ENCODE measurements around the gene DHRSX.
"Not testable (repeated sequence)": the region's sequence is repeated elsewhere in the genome, so short reads cannot be mapped to it uniquely, and the experiment has no call there.

The DHRSX gene

GRCh38 chrX:2423899-2424298, 76.9 kb downstream of the DHRSX start:
- DNase-seq = no peak

DNA sequence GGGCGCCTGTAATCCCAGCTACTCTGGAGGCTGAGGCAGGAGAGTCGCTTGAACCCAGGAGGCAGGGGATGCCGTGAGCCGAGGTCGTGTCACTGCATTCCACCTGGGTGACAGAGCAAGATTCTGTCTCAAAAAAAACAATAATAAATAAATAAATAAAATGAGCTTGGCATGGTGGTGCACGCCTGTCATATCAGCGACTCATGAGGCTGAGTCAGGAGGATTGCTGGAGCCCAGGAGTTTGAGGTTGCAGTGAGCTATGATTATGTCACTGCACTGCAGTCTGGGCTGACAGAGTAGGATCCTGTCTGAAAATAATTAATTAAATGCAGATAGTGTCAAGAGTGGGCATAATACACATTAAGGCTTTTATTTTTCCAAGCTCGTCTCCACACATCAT, 77.5 kb downstream of the DHRSX start:
- DNase-seq = no peak

GRCh38 chrX:2419418-2419817, 81.4 kb downstream of the DHRSX start:
- DNase-seq = not testable (repeated sequence)

GRCh38 chrX:2418000-2418399, 82.8 kb downstream of the DHRSX start:
- DNase-seq = no peak

DNA sequence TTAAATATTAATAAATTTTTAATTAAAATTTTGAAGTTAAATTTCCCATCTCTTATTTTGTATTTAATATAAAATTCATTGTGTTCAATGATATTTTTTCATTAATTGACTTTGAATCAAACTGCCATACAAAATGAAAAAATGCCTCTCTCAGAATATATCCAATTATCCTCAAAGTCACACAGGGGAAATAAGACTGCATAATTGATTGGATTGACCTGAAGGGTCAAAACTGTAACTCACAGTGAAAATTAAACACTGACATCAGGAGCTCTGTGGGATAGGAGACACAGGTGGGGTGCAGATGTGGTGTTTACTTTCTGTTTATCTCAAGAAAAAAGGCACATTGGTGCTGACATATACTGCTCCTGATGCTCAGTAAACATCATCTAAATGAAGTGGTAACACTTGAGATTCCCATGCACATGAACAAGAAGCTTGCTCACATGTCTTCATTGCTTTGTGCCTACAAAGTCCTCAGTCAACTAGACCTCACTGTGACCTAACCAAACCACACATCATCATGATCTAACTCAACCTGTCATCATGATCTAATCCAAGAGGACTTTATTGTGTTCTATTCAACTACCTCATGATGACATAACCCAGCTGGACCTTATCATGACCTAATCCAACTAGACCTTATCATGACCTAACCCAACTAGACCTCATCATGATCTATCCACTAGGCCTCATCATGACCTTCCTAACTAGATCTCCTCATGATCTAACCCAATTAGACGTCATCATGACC, 83.7 kb downstream of the DHRSX start:
- no peak for DNase-seq

- DNase-seq = no peak
These were observed 86.4 kb downstream of the DHRSX start for GRCh38 chrX:2414384-2414783.

DNA sequence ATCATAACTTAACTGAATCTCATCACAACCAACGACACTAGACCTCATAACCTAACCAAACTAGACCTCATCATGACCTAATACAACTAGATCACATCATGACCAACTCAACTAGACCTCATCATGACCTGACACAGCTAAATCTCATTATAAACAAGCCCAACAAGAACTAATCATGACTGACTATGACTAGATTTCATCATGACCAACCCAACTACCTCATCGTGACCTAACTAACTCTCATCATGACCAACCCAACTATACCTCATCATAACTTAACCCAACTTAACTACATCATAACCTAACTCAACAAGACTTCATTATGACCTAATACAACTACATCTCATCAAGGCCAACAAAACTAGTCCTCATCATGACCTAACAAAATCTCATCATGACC, 86.8 kb downstream of the DHRSX start:
- no peak for DNase-seq

DNA sequence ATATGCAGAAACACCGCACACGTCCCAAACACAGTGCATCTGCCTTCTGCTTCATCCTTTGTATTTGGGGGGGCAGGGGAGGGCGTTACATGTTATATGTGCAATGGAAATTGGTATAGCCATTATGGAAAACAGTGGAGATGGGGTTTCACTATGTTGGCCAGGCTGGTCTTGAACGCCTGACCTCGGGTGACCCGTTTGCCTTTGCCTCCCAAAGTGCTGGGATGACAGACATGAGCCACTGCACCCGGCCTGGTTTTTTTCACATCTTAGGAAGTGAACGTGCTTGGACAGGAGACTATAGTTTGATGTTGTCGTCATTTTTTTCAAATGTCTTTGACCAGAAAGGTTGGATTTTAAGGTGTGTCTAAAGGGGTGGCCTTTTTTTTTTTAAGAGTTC, 88.6 kb downstream of the DHRSX start:
- DNase-seq = no peak

DNA sequence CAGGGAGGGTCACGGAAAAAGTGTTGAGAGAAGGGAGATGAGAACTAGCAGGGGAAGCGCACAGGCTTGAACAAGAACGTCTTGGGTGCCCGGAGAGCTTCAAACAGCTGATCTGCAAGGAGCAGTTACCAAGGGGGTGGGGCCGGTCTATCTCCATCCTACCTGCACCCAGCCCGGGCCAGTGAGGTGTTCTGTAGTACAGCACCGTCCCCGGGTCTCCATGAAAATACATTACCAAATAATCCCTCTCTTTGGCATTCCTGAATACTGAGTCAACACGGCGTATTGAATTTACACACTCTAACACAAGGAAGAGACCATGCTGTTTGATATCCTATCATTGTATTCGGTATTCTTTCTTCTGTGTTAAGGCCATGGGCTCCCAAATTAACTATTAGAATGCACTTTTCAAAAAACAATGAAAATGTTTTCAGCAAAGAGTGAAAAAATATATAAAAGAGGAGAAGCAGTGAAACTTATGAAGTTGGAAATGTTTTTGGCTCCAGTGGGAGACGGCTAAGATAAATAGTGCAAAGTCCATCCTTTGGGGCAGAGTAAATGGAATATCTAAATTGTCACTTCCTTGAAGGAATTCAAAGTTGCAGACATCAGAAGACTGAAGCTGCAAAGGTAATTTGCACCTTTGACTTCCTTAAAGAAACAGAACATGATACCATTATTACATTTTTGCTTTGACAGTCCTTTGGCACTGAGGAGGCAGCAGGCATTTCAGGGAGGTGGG, 90.3 kb downstream of the DHRSX start:
- no peak for DNase-seq

DNA sequence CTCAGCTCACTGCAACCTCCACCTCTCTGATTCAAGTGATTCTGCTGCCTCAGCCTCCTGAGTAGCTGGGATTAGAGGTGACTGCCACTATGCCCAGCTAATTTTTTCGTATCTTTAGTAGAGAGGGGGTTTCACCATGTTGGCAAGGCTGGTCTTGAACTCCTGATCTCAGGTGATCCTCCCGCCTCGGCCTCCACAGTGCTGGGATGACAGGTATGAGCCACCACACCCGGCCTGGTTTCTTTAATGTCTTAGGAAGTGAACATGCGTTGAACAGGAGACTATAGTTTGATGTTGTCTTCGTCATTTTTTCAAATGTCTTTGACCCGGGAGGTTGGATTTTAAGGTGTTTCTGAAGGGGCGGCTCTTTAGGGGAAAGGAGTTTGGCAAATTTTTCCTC, 91.0 kb downstream of the DHRSX start:
- DNase-seq = no peak

- DNase-seq = no peak
These were observed 91.9 kb downstream of the DHRSX start for GRCh38 chrX:2408856-2409255.

DNA sequence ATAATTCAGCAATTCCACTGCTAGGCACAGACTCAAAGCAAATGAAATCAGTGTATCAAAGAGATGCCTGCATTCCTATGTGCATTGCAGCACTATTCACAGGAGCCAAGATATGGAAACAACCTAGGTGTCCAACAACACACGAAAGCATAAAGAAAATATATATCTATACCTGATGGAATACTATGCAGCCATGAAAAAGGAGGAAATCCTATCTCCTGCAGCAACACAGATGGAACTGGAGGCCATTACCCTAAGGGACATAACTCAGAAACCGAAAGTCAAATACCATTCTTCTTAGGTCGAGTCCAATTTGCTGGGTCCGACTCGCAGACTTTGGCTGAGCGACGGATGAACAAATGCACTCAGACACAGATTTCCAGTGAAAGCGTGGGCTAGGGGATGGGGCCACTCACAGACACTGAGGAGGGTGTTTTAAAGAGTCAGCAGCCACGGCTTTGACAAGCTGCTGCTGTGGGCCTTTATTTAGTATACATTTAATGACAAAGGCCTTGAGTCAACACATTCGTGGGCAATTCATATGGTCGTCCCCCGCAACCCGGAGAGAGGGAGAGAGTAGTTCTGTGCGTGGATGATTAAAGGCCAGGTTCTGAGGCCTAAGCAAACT, 93.8 kb downstream of the DHRSX start:
- DNase-seq = no peak

GRCh38 chrX:2404776-2405175, 96.0 kb downstream of the DHRSX start:
- DNase-seq = no peak

DNA sequence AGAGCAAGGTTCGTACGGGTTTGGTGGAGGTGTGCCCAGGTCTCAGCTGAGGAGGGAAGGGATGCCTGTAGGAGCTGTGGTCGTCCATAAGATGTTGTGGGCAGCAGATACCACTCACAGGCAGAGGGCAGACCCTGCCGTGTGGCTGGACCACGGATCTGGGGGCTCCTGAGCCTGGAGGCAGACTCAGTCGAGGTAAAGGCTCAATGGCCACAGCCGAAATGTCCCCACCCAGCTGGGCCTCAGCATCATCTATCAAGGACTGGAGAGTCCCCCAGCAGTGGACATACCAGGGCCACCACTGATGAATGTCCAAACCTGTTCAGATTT, 98.5 kb downstream of the DHRSX start:
- no peak for DNase-seq

- DNase-seq = no peak
These were observed 99.0 kb downstream of the DHRSX start for GRCh38 chrX:2401590-2402360.

GRCh38 chrX:2401201-2401589, 99.6 kb downstream of the DHRSX start:
- no peak for DNase-seq

GRCh38 chrX:2398064-2398656, 102.6 kb downstream of the DHRSX start:
- DNase-seq = no peak

DNA sequence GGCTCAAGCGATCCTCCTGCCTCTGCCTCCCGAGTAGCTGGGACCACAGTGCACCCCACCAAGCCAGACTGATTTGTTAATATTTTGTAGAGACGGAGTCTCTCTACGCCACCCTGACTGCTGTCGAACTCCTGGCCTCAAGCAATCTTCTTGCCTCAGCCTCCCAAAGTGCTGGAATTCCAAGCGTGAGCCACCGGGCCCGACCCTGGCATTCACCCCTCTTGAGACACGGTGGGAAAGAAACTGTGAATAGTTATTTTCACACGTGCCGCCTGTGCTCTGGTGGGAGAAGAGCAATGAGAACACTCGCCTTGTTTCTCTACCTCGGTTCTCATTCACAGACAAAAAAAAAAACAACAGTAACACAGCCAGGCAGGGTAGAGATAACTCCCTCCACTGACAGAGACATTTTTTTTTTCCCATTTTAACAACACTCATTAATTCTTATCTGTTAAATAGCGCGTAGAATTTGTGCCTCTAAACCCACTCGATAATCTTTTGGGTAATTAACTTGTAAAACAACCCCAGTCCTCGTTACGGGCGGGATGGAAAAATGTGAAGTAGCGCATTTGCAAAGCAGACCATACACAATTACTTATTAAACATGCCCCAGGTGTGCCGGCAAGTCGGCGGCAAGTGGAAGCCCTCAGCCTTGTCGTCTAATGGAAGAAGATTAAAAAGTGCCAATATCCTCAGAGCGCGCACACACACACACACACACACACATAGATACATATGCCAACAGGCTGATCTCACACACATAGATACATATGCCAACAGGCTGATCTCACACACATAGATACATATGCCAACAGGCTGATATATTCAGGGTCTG, 103.3 kb downstream of the DHRSX start:
- DNase-seq = no peak

GRCh38 chrX:2395261-2395992, 105.3 kb downstream of the DHRSX start:
- no peak for DNase-seq

GRCh38 chrX:2391869-2392606, 108.7 kb downstream of the DHRSX start:
- no peak for DNase-seq

DNA sequence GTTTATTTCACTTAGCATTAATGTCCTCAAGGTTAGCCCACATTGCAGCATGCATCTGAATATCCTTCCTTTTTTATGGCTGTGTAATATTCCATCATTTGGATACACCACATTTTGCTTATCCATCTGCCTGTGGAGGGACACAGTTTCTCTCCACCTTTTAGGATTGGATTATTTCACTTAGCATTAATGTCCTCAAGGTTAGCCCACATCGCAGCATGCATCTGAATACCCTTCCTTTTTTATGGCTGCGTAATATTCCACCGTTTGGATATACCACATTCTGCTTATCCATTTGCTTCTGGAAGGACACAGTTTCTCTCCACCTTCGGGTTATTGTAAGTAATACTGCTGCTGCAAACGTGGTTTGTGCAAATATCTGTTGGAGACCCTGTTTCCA, 110.0 kb downstream of the DHRSX start:
- no peak for DNase-seq
